ENCODE measurements around the gene IGF2BP2. TPM values are rescaled to one million over a fixed set of nuclear protein-coding genes. Genes with fewer than 3 reads are reported as not detected.
"Not testable (repeated sequence)": the region's sequence is repeated elsewhere in the genome, so short reads cannot be mapped to it uniquely, and the experiment has no call there.

IGF2BP2 gene
- total RNA-seq, 4 donors from 2014 or later, result 3.0 to 13.8 (median 6.8) TPM

DNA sequence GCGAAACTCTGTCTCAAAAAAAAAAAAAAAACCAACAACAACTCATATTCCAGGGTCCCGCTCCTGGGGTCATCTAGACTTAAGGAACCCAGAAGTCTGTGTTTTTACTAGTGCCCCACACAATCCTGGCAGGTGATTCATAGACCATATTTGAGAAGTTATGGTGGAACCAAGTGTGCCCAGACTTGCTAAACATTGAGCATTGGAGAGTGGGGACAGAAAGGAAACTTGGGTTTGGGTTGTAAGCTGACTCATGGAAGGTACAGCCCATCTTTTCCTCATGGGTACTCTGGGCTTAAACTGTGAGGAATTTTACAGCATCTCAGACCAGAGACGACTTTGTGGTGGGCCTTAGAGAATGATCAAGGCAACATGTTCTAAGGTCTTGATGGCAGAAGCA, 18.3 kb upstream of the IGF2BP2 start:
- Histone ChIP-seq H3K36me3 (no peaks in the 10 kb centered on the region), H3K9me3 (no peaks in the 10 kb centered on the region), H3K27me3 (peaks cover 0 to 38% (median 2%) of the 10 kb centered on the region in 4 donors), H3K4me3 (no peak overlapping the region), H3K4me1 (no peaks in the 10 kb centered on the region), H3K27ac (no peak overlapping the region)
- intact Hi-C loops (cut with DNase I), result no loop called here
- no peak for TF ChIP-seq POLR2A (IDR thresholded peaks at IDR 0.05)
- TF ChIP-seq, protein P1, sequence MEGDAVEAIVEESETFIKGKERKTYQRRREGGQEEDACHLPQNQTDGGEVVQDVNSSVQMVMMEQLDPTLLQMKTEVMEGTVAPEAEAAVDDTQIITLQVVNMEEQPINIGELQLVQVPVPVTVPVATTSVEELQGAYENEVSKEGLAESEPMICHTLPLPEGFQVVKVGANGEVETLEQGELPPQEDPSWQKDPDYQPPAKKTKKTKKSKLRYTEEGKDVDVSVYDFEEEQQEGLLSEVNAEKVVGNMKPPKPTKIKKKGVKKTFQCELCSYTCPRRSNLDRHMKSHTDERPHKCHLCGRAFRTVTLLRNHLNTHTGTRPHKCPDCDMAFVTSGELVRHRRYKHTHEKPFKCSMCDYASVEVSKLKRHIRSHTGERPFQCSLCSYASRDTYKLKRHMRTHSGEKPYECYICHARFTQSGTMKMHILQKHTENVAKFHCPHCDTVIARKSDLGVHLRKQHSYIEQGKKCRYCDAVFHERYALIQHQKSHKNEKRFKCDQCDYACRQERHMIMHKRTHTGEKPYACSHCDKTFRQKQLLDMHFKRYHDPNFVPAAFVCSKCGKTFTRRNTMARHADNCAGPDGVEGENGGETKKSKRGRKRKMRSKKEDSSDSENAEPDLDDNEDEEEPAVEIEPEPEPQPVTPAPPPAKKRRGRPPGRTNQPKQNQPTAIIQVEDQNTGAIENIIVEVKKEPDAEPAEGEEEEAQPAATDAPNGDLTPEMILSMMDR (IDR thresholded peaks at IDR 0.05), result no peak
- 70 to 85% methylated on average over 3 of the region's 3 CpGs for WGBS, 2 donors
- DNase-seq, result no peak

DNA sequence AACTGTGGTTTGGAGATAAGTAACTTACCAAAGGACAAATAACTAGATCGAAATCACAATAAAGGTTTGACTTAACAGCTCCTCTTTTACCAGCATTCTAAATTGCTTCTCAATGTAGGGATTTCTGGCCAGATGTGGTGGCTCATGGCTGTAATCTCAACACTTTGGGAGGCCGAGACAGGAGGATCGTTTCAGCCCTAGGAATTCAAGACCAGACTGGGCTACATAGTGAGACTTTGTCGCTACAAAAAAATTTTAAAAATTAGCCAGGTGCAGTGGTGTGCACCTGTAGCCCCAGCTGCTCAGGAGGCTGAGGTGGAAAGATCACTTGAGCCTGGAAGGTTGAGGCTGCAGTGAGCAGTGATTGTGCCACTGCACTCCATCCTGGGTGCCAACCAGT, 17.4 kb upstream of the IGF2BP2 start:
- 84 to 95% methylated on average over 4 of the region's 4 CpGs for WGBS, 2 donors
- peaks cover 0 to 29% (median 2%) of the 10 kb centered on the region in 4 donors for H3K27me3 ChIP-seq
- DNase-seq, result no peak
- no peak overlapping the region for H3K4me3 ChIP-seq
- H3K9me3 ChIP-seq, result no peaks in the 10 kb centered on the region
- no peak overlapping the region for H3K27ac ChIP-seq
- no peaks in the 10 kb centered on the region for H3K36me3 ChIP-seq
- intact Hi-C loops (cut with DNase I), result no loop called here
- no peaks in the 10 kb centered on the region for H3K4me1 ChIP-seq
- no peak for TF ChIP-seq POLR2A (IDR thresholded peaks at IDR 0.05)
- TF ChIP-seq, protein P1 (IDR thresholded peaks at IDR 0.05), result no peak

GRCh38 chr3:185838417-185838989, 13.7 kb upstream of the IGF2BP2 start:
- H3K36me3 ChIP-seq; H3K9me3 ChIP-seq; H3K4me1 ChIP-seq; H3K27ac ChIP-seq; intact Hi-C loops (cut with DNase I); H3K4me3 ChIP-seq; DNase-seq: not testable (repeated sequence)
- peaks cover 0 to 36% (median 0%) of the 10 kb centered on the region in 4 donors for H3K27me3 ChIP-seq
- 82 to 94% methylated on average over 4 of the region's 4 CpGs for WGBS, 2 donors

DNA sequence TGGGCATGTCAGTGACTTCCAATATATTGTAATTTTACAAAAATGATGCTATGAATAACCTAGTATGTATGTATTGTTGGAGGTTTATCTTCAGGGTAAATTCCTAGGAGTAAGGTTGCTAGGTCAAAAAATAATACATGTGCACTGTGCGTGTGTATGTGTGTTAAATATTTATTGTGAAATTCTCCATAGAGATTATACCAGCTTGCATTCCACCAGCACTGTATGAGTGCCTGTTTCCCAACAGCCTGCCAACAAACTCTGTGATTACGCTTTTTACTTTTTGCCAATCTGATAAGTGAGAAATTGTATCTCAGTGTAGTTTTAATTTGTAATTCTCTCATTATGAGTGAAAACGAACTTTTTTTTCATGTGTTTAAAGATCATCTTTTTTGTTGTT, 12.6 kb upstream of the IGF2BP2 start:
- 56 to 65% methylated on average over 3 of the region's 3 CpGs for WGBS, 2 donors
- Histone ChIP-seq H3K4me3 (no peak overlapping the region), H3K4me1 (no peaks in the 10 kb centered on the region), H3K9me3 (no peaks in the 10 kb centered on the region), H3K27ac (no peak overlapping the region), H3K36me3 (no peaks in the 10 kb centered on the region), H3K27me3 (peaks cover 0 to 36% (median 0%) of the 10 kb centered on the region in 4 donors)
- DNase-seq, result no peak
- TF ChIP-seq, protein P1 (IDR thresholded peaks at IDR 0.05), result no peak
- no peak for TF ChIP-seq POLR2A (IDR thresholded peaks at IDR 0.05)
- intact Hi-C loops (cut with DNase I), result no loop called here

- Histone ChIP-seq H3K4me3 (no peak overlapping the region), H3K9me3 (no peaks in the 10 kb centered on the region), H3K4me1 (no peaks in the 10 kb centered on the region), H3K27ac (no peak overlapping the region), H3K36me3 (no peaks in the 10 kb centered on the region), H3K27me3 (peaks cover 0 to 44% (median 0%) of the 10 kb centered on the region in 4 donors)
- DNase-seq, result no peak
- no peak for TF ChIP-seq POLR2A (IDR thresholded peaks at IDR 0.05)
- TF ChIP-seq, protein P1 (IDR thresholded peaks at IDR 0.05), result no peak
- intact Hi-C loops (cut with DNase I), result no loop called here
These were observed 7.1 kb upstream of the IGF2BP2 start for GRCh38 chr3:185831990-185832389.

DNA sequence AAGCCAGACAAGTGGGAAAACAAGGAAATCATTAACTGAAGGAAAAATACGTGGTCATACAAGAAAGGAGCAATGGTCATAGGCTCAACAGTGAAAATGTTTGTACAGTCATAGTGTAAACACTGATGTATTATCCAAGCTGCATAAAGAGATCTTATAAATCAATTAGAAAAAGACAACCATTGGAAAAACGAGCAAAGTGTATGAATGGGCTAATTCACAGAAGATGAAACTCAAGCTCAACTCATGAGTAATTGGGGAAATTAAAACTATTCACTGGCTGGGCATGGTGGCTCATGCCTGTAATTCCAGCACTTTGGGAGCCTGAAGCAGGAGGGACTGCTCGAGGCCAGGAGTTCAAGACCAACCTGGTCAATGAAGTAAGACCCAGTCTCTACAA, 6.4 kb upstream of the IGF2BP2 start:
- no peaks in the 10 kb centered on the region for H3K9me3 ChIP-seq
- TF ChIP-seq POLR2A (IDR thresholded peaks at IDR 0.05), result no peak
- TF ChIP-seq, protein P1 (IDR thresholded peaks at IDR 0.05), result no peak
- H3K27me3 ChIP-seq, result peaks cover 0 to 44% (median 0%) of the 10 kb centered on the region in 4 donors
- intact Hi-C loops (cut with DNase I), result no loop called here
- no peak overlapping the region for H3K27ac ChIP-seq
- H3K4me1 ChIP-seq, result peaks cover 0 to 6% (median 0%) of the 10 kb centered on the region in 3 donors
- WGBS, 2 donors, result 63 to 69% methylated on average over 3 of the region's 3 CpGs
- H3K4me3 ChIP-seq, result no peak overlapping the region
- DNase-seq, result no peak
- no peaks in the 10 kb centered on the region for H3K36me3 ChIP-seq

All from esophagus squamous epithelium (tissue), 5 donors.